HG03139 (cell line): ENCODE measurements around the gene PRKG1.
"Not testable (repeated sequence)": the region's sequence is repeated elsewhere in the genome, so short reads cannot be mapped to it uniquely, and the experiment has no call there.

Experiments
- ATAC-seq: cut with Tn5 transposase; IDR thresholded peaks from one replicate; pipeline ENCODE4 v1.9.1; 2021; ENCODE audit not compliant: unreplicated experiment

PRKG1 gene

GRCh38 chr10:51267980-51268570, 193.8 kb downstream of the PRKG1 start:
- ATAC-seq: not testable (repeated sequence)

GRCh38 chr10:51269821-51270220, 195.5 kb downstream of the PRKG1 start:
- no peak for ATAC-seq

GRCh38 chr10:51270936-51271530, 196.7 kb downstream of the PRKG1 start:
- ATAC-seq: no peak

GRCh38 chr10:51272099-51272498, 197.8 kb downstream of the PRKG1 start:
- not testable (repeated sequence) for ATAC-seq

- no peak for ATAC-seq
Observed at GRCh38 chr10:51272555-51272954, 198.3 kb downstream of the PRKG1 start.

- ATAC-seq: no peak
Observed at GRCh38 chr10:51273574-51273973, 199.3 kb downstream of the PRKG1 start.

- ATAC-seq: not testable (repeated sequence)
Observed at GRCh38 chr10:51276097-51276496, 201.8 kb downstream of the PRKG1 start.

- not testable (repeated sequence) for ATAC-seq
Observed at GRCh38 chr10:51281387-51281786, 207.1 kb downstream of the PRKG1 start.

GRCh38 chr10:51285601-51286000, 211.3 kb downstream of the PRKG1 start:
- ATAC-seq: no peak

- ATAC-seq: no peak
Observed at GRCh38 chr10:51288511-51288910, 214.2 kb downstream of the PRKG1 start.

- ATAC-seq: no peak
Observed at GRCh38 chr10:51289519-51289918, 215.2 kb downstream of the PRKG1 start.

- no peak for ATAC-seq
Observed at GRCh38 chr10:51291961-51292360, 217.7 kb downstream of the PRKG1 start.

GRCh38 chr10:51297438-51297837, 223.2 kb downstream of the PRKG1 start:
- ATAC-seq: no peak

- ATAC-seq: no peak
Observed at GRCh38 chr10:51300617-51301304, 226.5 kb downstream of the PRKG1 start.

GRCh38 chr10:51301644-51302043, 227.4 kb downstream of the PRKG1 start:
- ATAC-seq: no peak

GRCh38 chr10:51302316-51302715, 228.0 kb downstream of the PRKG1 start:
- ATAC-seq: no peak

GRCh38 chr10:51308116-51308515, 233.8 kb downstream of the PRKG1 start:
- no peak for ATAC-seq

GRCh38 chr10:51311228-51311627, 236.9 kb downstream of the PRKG1 start:
- ATAC-seq: no peak

- no peak for ATAC-seq
Observed at GRCh38 chr10:51312817-51313216, 238.5 kb downstream of the PRKG1 start.

GRCh38 chr10:51313251-51313650, 239.0 kb downstream of the PRKG1 start:
- ATAC-seq: no peak

GRCh38 chr10:51313773-51314478, 239.6 kb downstream of the PRKG1 start:
- no peak for ATAC-seq

GRCh38 chr10:51314481-51314880, 240.2 kb downstream of the PRKG1 start:
- ATAC-seq: no peak
